Astrocyte (in vitro differentiated cells and primary cell): ENCODE results near the gene ADGRE2. TPM values are rescaled to one million over a fixed set of nuclear protein-coding genes. Genes with fewer than 3 reads are reported as not detected.

Source experiments
- total RNA-seq: library from RNA; stranded (reverse); gene quantifications from 2 replicates; pipeline ENCODE4 v1.2.1, GENCODE V29; 2021

ADGRE2 gene
- total RNA-seq, 1 donor from 2014 or later = 0.34 TPM

Other genes starting within 250 kb of the ADGRE2 start
- 106 and 110 TPM in 2 replicates for gene TECR, start 249.0 kb downstream of the ADGRE2 start, total RNA-seq
- gene NDUFB7, start 206.5 kb downstream of the ADGRE2 start, total RNA-seq = 153 and 161 TPM in 2 replicates
- gene CLEC17A, start 195.5 kb downstream of the ADGRE2 start, total RNA-seq = 0.09 TPM in 1 of 2 replicates, not detected in the other
- gene ADGRE3, start 103.7 kb downstream of the ADGRE2 start, total RNA-seq = not detected in 2 replicates
- 10.4 and 13.5 TPM in 2 replicates for gene ZNF333, start 88.5 kb downstream of the ADGRE2 start, total RNA-seq
- not detected in 2 replicates for gene OR7A5, start 56.6 kb upstream of the ADGRE2 start, total RNA-seq
- gene OR7C1, start 56.6 kb upstream of the ADGRE2 start, total RNA-seq = not detected in 2 replicates
- not detected in 2 replicates for gene OR7A10, start 70.4 kb upstream of the ADGRE2 start, total RNA-seq
- gene OR7A17, start 107.6 kb upstream of the ADGRE2 start, total RNA-seq = not detected in 2 replicates
- gene OR7C2, start 162.9 kb upstream of the ADGRE2 start, total RNA-seq = not detected in 2 replicates
- gene SLC1A6, start 201.3 kb upstream of the ADGRE2 start, total RNA-seq = 0.29 and 1.6 TPM in 2 replicates